Lung (tissue), 12 donors: ENCODE results near the gene MREG. TPM values are rescaled to one million over a fixed set of nuclear protein-coding genes. Genes with fewer than 3 reads are reported as not detected.

Experiments used
- ATAC-seq: fragments of 200-7000 bp; cut with Tn5 transposase; one replicate; pipeline ENCODE4 v1.9.1; 2020; ENCODE audit warnings: moderate number of reproducible peaks; ENCODE audit not compliant: insufficient read depth, low FRiP score
- DNase-seq, 3 donors: peaks; one replicate each; pipeline ENCODE4 v3.0.0-alpha.2; 2013 to 2017
- H3K27ac ChIP-seq, 2 donors: one replicate each; pipeline ENCODE4 v1.5.1; 2013; ENCODE audit warnings: mild to moderate bottlenecking in 2 of 2, moderate library complexity in 2 of 2, control low read depth in 1 of 2, inconsistent platforms in 1 of 2, low read depth in 1 of 2, low read length in 1 of 2
- H3K27me3 ChIP-seq, 3 donors: one replicate each; pipeline ENCODE4 v1.5.1; 2013; ENCODE audit warnings: low read length in 2 of 3; ENCODE audit not compliant: control insufficient read depth in 3 of 3, insufficient read depth in 3 of 3
- H3K36me3 ChIP-seq, 4 donors: one replicate each; pipeline ENCODE4 v1.5.1; 2013; ENCODE audit warnings: low read length in 4 of 4, mild to moderate bottlenecking in 1 of 4, moderate library complexity in 1 of 4; ENCODE audit not compliant: control insufficient read depth in 4 of 4, insufficient read depth in 4 of 4
- H3K4me1 ChIP-seq, 5 donors: one replicate each; pipeline ENCODE4 v1.5.1; 2013; ENCODE audit warnings: low read length in 5 of 5, mild to moderate bottlenecking in 2 of 5, moderate library complexity in 1 of 5; ENCODE audit not compliant: control insufficient read depth in 5 of 5, insufficient read depth in 5 of 5
- H3K4me3 ChIP-seq: one replicate; pipeline ENCODE4 v1.5.1; 2013; ENCODE audit warnings: mild to moderate bottlenecking, control low read depth, moderate library complexity
- H3K9ac ChIP-seq, 2 donors: one replicate each; pipeline ENCODE4 v1.5.1; 2013; ENCODE audit warnings: low read length in 2 of 2, control low read depth in 1 of 2; ENCODE audit not compliant: insufficient read depth in 1 of 2
- H3K9me3 ChIP-seq, 4 donors: one replicate each; pipeline ENCODE4 v1.5.1; 2013; ENCODE audit warnings: low read length in 3 of 4, mild to moderate bottlenecking in 1 of 4, moderate library complexity in 1 of 4; ENCODE audit not compliant: control insufficient read depth in 4 of 4, insufficient read depth in 3 of 4
- CTCF ChIP-seq: IDR thresholded peaks from 2 replicates; pipeline ENCODE4 v1.5.1; 2012; ENCODE audit warnings: mild to moderate bottlenecking; ENCODE audit errors: control extremely low read depth, extremely low read depth
- WGBS, 2 donors: extraction: QIAGEN DNeasy Blood & Tissue Kit; methylation state at CpG; one replicate each; pipeline ENCODE4 v1.1.7; 2013; 5-methylcytosine and 5-hydroxymethylcytosine counted together
- polyA plus RNA-seq, 2 donors: library from polyadenylated mRNA; stranded (reverse); fragments of 200-250 nt; gene quantifications; one replicate each; pipeline ENCODE4 v1.2.1, GENCODE V29; 2013
- total RNA-seq, 2 donors: library from RNA; depleted of rRNA in 1 of 2; stranded (reverse); fragments of >200 nt in 1 of 2; gene quantifications; one replicate each; pipeline ENCODE4 v1.2.1, GENCODE V29; 2014 to 2021
- donor health status: control.
- donor health status: control.
- donor health status: Bipolar disorder and iron deficiency.
- donor health status: healthy.
- donor health status: DM: yes; HTN: yes; CAD: no.

The MREG gene
- total and polyA plus RNA-seq, 4 donors = 6.9 to 30.2 (median 12.0) TPM

- no peaks in the 10 kb centered on the region for H3K27me3 ChIP-seq
- H3K9me3 ChIP-seq = no peaks in the 10 kb centered on the region
- H3K27ac ChIP-seq = no peak overlapping the region
- H3K9ac ChIP-seq = no peak overlapping the region
- no peaks in the 10 kb centered on the region for H3K4me1 ChIP-seq
- ATAC-seq (no peak), DNase-seq (no peak)
- WGBS, 2 donors = 94 to 96% methylated on average over 2 of the region's 2 CpGs
- H3K4me3 ChIP-seq = no peak overlapping the region
- no peaks in the 10 kb centered on the region for H3K36me3 ChIP-seq
- no peak for TF ChIP-seq CTCF
Measured at GRCh38 chr2:215984661-215985060, 28.7 kb downstream of the MREG start.

GRCh38 chr2:215983581-215984351 lies 29.6 kb downstream of the MREG start:
- ATAC-seq (no peak), DNase-seq (no peak)
- no peak for TF ChIP-seq CTCF
- Histone ChIP-seq H3K9me3 (no peaks in the 10 kb centered on the region), H3K9ac (no peak overlapping the region), H3K36me3 (no peaks in the 10 kb centered on the region), H3K4me1 (no peaks in the 10 kb centered on the region), H3K27me3 (no peaks in the 10 kb centered on the region), H3K27ac (no peak overlapping the region), H3K4me3 (no peak overlapping the region)
- 83 to 86% methylated on average over 2 of the region's 2 CpGs for WGBS, 2 donors

- no peaks in the 10 kb centered on the region for H3K36me3 ChIP-seq
- H3K4me3 ChIP-seq = no peak overlapping the region
- H3K27ac ChIP-seq = no peak overlapping the region
- no peaks in the 10 kb centered on the region for H3K27me3 ChIP-seq
- no peak for DNase-seq
- no peaks in the 10 kb centered on the region for H3K9me3 ChIP-seq
- TF ChIP-seq CTCF = no peak
- ATAC-seq = peak; percentile 85
- 67 to 84% methylated on average over 6 of the region's 6 CpGs for WGBS, 2 donors
- H3K9ac ChIP-seq = no peak overlapping the region
- H3K4me1 ChIP-seq = no peaks in the 10 kb centered on the region
Measured at GRCh38 chr2:215982465-215982875, 30.9 kb downstream of the MREG start.

GRCh38 chr2:215981115-215981514 lies 32.2 kb downstream of the MREG start:
- no peak for TF ChIP-seq CTCF
- Histone ChIP-seq H3K9ac (no peak overlapping the region), H3K36me3 (no peaks in the 10 kb centered on the region), H3K4me1 (no peaks in the 10 kb centered on the region), H3K27me3 (no peaks in the 10 kb centered on the region), H3K9me3 (no peaks in the 10 kb centered on the region), H3K4me3 (no peak overlapping the region), H3K27ac (no peak overlapping the region)
- WGBS, 2 donors = 50 to 81% methylated on average over 7 of the region's 7 CpGs
- ATAC-seq = no peak
- no peak for DNase-seq
